Esophagus squamous epithelium (tissue), 5 donors: ENCODE measurements around the gene HDAC11. TPM values are rescaled to one million over a fixed set of nuclear protein-coding genes. Genes with fewer than 3 reads are reported as not detected.
A peak's percentile ranks its signal among the peaks of the same experiment; 100 is the strongest.

Experiments
- DNase-seq: peaks from one replicate; lab custom pipeline; 2025; lab: John Stamatoyannopoulos, UW
- H3K27ac ChIP-seq, 4 donors: fragments of 200-600 bp; sonication (generic); one replicate each; pipeline ENCODE4 v1.5.1; 2016 to 2019; ENCODE audit warnings: mild to moderate bottlenecking in 1 of 4
- H3K27me3 ChIP-seq, 4 donors: fragments of 200-600 bp; sonication (generic); 1 replicate in 3 of 4; 2 replicates in 1 of 4; pipeline versions ENCODE4 v1.5.1 to v1.6.0; 2017 to 2021; ENCODE audit warnings: antibody characterized with exemption in 1 of 4
- H3K36me3 ChIP-seq, 3 donors: fragments of 200-600 bp; sonication (generic); one replicate each; pipeline ENCODE4 v1.5.1; 2016 to 2019
- H3K4me1 ChIP-seq, 3 donors: fragments of 200-600 bp; sonication (generic); one replicate each; pipeline ENCODE4 v1.5.1; 2017 to 2019
- H3K4me3 ChIP-seq, 4 donors: fragments of 200-600 bp; sonication (generic); 1 replicate in 3 of 4; 2 replicates in 1 of 4; pipeline ENCODE4 v1.5.1; 2016 to 2019; ENCODE audit warnings: mild to moderate bottlenecking in 2 of 4, moderate library complexity in 1 of 4
- H3K9me3 ChIP-seq, 3 donors: fragments of 200-600 bp; sonication (generic); one replicate each; pipeline ENCODE4 v1.5.1; 2016 to 2019
- CTCF ChIP-seq, 6 experiments: fragments of 450-650 bp in 4 of 6; fragments of 200-600 bp in 2 of 6; sonication (generic) in 2 of 6; IDR thresholded peaks; one replicate each; pipeline ENCODE4 v1.5.1; 2016 to 2019; ENCODE audit warnings: antibody characterized with exemption in 6 of 6, mild to moderate bottlenecking in 4 of 6, moderate library complexity in 4 of 6
- POLR2A ChIP-seq, 4 donors: fragments of 450-650 bp; IDR thresholded peaks; one replicate each; pipeline ENCODE4 v1.6.1; 2017; ENCODE audit warnings: antibody characterized with exemption in 4 of 4, mild to moderate bottlenecking in 4 of 4, moderate library complexity in 3 of 4
- WGBS, 2 donors: methylation state at CpG; one replicate each; pipeline ENCODE4 v1.1.5; 2018; 5-methylcytosine and 5-hydroxymethylcytosine counted together
- intact Hi-C: fragments of 100-400 bp; cut with DNase I; formaldehyde crosslinking; loops from one replicate; pipeline ENCODE4 v1.15.0; 2022
- total RNA-seq, 4 donors: library from RNA; depleted of rRNA; stranded (reverse); fragments of >200 nt; gene quantifications; one replicate each; pipeline ENCODE4 v1.1.0, GENCODE V29; 2016
- donor health status: DM: yes; HTN: yes; CAD: no.

HDAC11 gene
- total RNA-seq, 4 donors from 2014 or later, result 8.1 to 25.4 (median 12.3) TPM

- Histone ChIP-seq H3K4me3 (no peak overlapping the region), H3K36me3 (no peaks in the 10 kb centered on the region), H3K27me3 (peaks cover 0 to 54% (median 0%) of the 10 kb centered on the region in 4 donors), H3K9me3 (no peaks in the 10 kb centered on the region), H3K27ac (peak overlapping the region in 2 of 4 donors; percentile 59 to 74), H3K4me1 (peaks cover 13 to 62% (median 16%) of the 10 kb centered on the region in 3 donors)
- DNase-seq, result no peak
- intact Hi-C loops, result no loop called here
- no peak for TF ChIP-seq CTCF (IDR thresholded peaks at IDR 0.05)
- TF ChIP-seq POLR2A (IDR thresholded peaks at IDR 0.05), result no peak
- 70 to 80% methylated on average over 1 to 4 of the region's 9 CpGs for WGBS, 2 donors
Observed at GRCh38 chr3:13535905-13536304, 55.8 kb downstream of the HDAC11 start.

DNA sequence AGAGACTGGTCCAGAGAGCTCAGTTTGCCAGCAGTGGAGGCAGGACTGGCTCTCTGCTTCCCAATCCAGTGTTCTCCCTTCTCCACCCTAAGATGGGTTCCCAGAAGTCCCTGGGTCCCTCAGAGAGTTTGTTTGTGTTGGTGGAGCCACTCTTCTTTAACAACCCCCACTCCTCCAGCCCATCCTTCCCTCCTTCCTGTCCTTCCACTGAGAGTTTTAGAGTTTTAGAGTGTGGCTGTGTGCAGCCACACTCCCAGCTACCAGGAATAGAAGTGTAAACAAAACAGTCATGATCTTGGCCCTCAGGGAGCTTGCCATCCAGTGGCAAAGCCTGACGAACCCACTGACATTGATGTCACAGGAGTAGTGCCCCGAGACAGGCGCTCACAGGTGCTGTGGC, 56.3 kb downstream of the HDAC11 start:
- Histone ChIP-seq H3K27ac (peak overlapping the region; percentile 9 to 74 (median 35)), H3K4me3 (no peak overlapping the region), H3K4me1 (peaks cover 13 to 60% (median 16%) of the 10 kb centered on the region in 3 donors), H3K27me3 (peaks cover 0 to 54% (median 0%) of the 10 kb centered on the region in 4 donors), H3K9me3 (peaks cover 0 to 2% (median 0%) of the 10 kb centered on the region in 3 donors), H3K36me3 (no peaks in the 10 kb centered on the region)
- intact Hi-C loops, result no loop called here
- 75 to 83% methylated on average over 2 to 3 of the region's 3 CpGs for WGBS, 2 donors
- TF ChIP-seq CTCF (IDR thresholded peaks at IDR 0.05) (no peak), POLR2A (IDR thresholded peaks at IDR 0.05) (no peak)
- no peak for DNase-seq

GRCh38 chr3:13536832-13537231, 56.7 kb downstream of the HDAC11 start:
- intact Hi-C loops, result no loop called here
- H3K4me3 ChIP-seq, result no peak overlapping the region
- no peaks in the 10 kb centered on the region for H3K36me3 ChIP-seq
- H3K4me1 ChIP-seq, result peaks cover 13 to 60% (median 16%) of the 10 kb centered on the region in 3 donors
- peaks cover 0 to 54% (median 0%) of the 10 kb centered on the region in 4 donors for H3K27me3 ChIP-seq
- TF ChIP-seq POLR2A (IDR thresholded peaks at IDR 0.05), result no peak
- DNase-seq, result no peak
- H3K27ac ChIP-seq, result peak overlapping the region; percentile 9 to 74 (median 35)
- WGBS, 2 donors, result 29 to 30% methylated on average over 7 to 8 of the region's 8 CpGs
- H3K9me3 ChIP-seq, result peaks cover 0 to 6% (median 0%) of the 10 kb centered on the region in 3 donors

GRCh38 chr3:13537244-13537908, 57.3 kb downstream of the HDAC11 start:
- peaks cover 0 to 51% (median 0%) of the 10 kb centered on the region in 4 donors for H3K27me3 ChIP-seq
- TF ChIP-seq POLR2A (IDR thresholded peaks at IDR 0.05) (no peak), CTCF (IDR thresholded peaks at IDR 0.05) (no peak)
- H3K9me3 ChIP-seq, result peaks cover 0 to 11% (median 0%) of the 10 kb centered on the region in 3 donors
- H3K36me3 ChIP-seq, result no peaks in the 10 kb centered on the region
- H3K27ac ChIP-seq, result peak overlapping the region in 2 of 4 donors; percentile 74 to 81
- H3K4me3 ChIP-seq, result no peak overlapping the region
- H3K4me1 ChIP-seq, result peaks cover 13 to 60% (median 16%) of the 10 kb centered on the region in 3 donors
- no peak for DNase-seq
- WGBS, 2 donors, result 86 to 89% methylated on average over 6 of the region's 6 CpGs
- intact Hi-C loops, result no loop called here

GRCh38 chr3:13537909-13538296, 57.8 kb downstream of the HDAC11 start:
- WGBS, 2 donors, result 22 to 45% methylated on average over 6 of the region's 6 CpGs
- Histone ChIP-seq H3K4me1 (peaks cover 13 to 59% (median 16%) of the 10 kb centered on the region in 3 donors), H3K36me3 (no peaks in the 10 kb centered on the region), H3K9me3 (peaks cover 0 to 11% (median 0%) of the 10 kb centered on the region in 3 donors), H3K4me3 (no peak overlapping the region), H3K27ac (peak overlapping the region in 2 of 4 donors; percentile 74 to 81), H3K27me3 (peaks cover 0 to 51% (median 0%) of the 10 kb centered on the region in 4 donors)
- no peak for TF ChIP-seq CTCF (IDR thresholded peaks at IDR 0.05)
- TF ChIP-seq POLR2A (IDR thresholded peaks at IDR 0.05), result no peak
- no peak for DNase-seq
- intact Hi-C loops, result no loop called here
